ENCODE measurements around the gene UVRAG. TPM values are rescaled to one million over a fixed set of nuclear protein-coding genes. Genes with fewer than 3 reads are reported as not detected.

The UVRAG gene
- total RNA-seq, 1 experiment from 2014 or later = 6.9 TPM

DNA sequence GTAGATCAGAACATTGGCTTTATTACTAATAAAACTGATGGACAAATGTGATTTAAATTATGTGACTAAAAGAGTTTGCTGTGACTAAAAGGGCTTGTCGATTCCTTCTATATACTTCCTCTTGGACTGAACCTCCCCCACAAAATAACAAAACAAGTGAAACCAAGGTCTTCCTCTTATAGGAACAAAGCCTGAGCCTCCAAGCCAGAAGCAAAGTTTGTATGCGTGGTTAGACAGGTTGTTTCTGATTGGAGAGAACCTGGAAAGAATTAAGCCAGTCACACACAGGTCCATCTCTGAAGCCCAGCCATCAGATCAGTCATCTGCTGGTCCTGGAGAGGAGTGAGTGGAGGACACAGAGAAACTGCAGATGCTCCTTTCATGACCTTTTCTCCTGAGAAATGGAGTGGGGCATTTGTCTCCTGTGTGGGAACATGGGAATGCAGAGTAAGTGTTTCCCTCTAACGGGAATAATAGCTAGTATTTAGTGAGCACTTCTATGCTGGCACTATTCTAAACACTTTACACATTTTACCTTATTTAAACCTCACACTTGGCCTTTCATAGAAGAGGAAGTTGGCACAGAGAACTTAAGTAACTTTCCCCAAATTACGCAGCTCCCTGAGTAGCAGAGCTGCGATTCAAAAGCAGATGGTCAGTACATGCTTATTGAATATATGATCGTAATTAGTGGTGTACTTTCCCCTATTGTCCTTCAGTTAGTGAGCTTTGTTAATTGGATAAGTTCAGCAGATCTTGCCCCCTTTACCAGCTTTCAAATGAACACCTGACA, 77.1 kb downstream of the UVRAG start:
- DNase-seq (ENCODE audit: low read depth) = no peak
- in situ Hi-C loops (cut with HindIII; ENCODE audit: low pct_unique_long_range_greater_than_20kb, low sequenced_read_pairs) = no loop called here

DNA sequence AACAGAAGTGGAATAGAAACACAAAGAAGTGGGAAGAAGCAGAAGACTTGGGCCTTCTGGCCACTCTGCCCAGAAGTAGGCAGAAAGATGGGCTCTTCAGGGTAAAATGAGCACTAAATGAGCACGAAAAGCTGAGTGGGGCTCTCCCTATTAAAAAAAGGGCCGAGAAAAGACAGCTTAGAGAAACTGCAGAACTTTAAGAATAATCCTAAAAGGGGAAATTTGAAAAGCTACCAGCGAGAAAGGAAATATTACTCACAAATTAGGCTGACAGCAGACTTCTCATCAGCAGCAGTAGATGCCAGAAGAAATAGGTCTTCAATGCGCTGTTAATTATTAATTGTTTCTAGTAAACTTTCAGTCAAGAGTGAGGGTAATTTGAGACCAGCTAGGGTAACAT, 78.2 kb downstream of the UVRAG start:
- peak; percentile 1 for DNase-seq (ENCODE audit: low read depth)
- in situ Hi-C loops (cut with HindIII; ENCODE audit: low pct_unique_long_range_greater_than_20kb, low sequenced_read_pairs) = no loop called here

- in situ Hi-C loops (cut with HindIII; ENCODE audit: low pct_unique_long_range_greater_than_20kb, low sequenced_read_pairs) = no loop called here
Measured at GRCh38 chr11:75894036-75894585, 79.1 kb downstream of the UVRAG start.

DNA sequence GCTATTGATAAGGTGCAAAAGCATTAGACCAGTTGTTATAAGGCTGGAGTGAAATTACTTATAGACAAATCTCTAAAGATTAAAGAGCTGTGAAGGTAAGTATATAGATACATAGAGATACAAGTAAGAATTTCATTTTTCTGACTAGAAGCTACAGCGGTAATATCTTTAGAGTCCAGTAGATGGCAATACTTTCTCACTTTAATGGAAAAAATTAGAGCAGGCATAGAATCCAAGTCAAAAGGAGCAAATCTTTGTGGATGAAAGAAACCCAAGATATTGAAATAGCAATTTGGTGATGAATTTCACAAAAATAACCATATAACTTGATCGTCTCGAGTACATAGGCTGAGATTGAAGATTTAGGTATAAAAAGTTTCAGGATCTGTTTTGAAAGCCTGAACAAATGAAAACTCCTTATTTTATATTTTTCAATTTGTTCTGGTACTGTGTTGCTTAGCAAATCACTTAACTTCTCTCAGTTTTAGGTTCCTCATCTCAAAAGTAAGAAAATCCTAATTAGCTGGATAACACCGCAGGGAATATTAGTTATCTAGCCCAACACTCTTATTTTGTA, 81.9 kb downstream of the UVRAG start:
- in situ Hi-C loops (cut with HindIII; ENCODE audit: low pct_unique_long_range_greater_than_20kb, low sequenced_read_pairs) = no loop called here
- peak; percentile 25 for DNase-seq (ENCODE audit: low read depth)

More at GRCh38 chr11:75894036-75894585, 79.1 kb downstream of the UVRAG start:
- DNase-seq (ENCODE audit: low read depth) = no peak

DNA sequence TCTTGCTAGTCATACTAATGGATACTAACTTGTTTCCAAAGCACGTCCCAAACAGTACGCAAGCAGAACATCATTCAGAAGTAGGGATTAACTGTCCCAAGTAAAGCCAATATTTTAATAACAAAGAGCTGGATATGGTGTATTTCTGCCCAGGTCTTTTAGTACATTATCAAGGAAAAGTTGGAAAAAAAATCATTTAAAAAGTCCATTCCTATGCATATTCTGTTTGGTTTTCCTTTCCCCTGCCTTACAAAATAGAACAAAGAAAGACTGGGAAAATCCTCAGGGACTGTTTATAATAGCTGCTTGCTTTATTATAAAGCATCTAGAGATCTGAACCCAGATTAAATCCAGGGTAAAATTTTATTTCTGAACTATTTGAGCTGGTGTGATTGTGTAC, 83.9 kb downstream of the UVRAG start:
- in situ Hi-C loops (cut with HindIII; ENCODE audit: low pct_unique_long_range_greater_than_20kb, low sequenced_read_pairs) = no loop called here
- no peak for DNase-seq (ENCODE audit: low read depth)

- in situ Hi-C loops (cut with HindIII; ENCODE audit: low pct_unique_long_range_greater_than_20kb, low sequenced_read_pairs) = no loop called here
- DNase-seq (ENCODE audit: low read depth) = no peak
Measured at GRCh38 chr11:75899806-75900205, 84.8 kb downstream of the UVRAG start.

DNA sequence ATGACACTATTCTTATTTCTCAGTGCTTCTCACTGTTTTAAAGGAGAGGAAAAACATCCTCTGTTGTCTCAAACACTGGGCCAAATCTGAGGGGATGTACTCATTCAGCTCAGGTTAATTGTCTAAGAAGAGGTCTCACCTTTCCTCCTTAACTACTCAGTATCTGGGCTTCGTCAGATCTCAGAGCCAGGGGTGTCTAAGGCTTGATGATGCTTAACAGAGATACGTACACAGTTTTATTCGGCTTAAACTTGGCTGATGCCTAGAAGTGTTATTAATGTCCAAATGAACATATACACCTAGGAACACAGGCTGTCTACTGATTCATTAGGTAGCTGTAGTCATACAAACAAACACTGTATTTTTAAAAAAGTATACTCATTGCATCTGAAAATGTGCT, 85.8 kb downstream of the UVRAG start:
- in situ Hi-C loops (cut with HindIII; ENCODE audit: low pct_unique_long_range_greater_than_20kb, low sequenced_read_pairs) = no loop called here
- no peak for DNase-seq (ENCODE audit: low read depth)

DNA sequence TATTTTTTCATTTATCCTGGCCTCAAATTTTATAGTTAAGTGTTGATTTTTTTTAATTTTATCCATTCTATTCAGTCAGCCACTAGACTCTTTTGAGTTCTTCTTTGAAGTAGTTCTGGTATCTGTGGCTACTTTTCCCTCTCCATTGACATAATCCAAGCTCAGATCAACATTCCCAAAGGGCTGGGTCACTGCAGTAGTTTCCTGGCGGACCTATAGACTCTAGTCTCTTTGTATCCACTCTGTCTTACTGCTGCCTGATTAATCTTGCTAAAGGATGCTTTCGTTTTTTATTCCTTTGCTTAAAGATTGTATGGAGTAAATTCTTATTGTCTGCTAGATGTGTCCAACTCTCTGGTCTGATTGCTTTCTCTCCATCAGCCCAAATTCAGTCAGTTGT, 87.6 kb downstream of the UVRAG start:
- DNase-seq (ENCODE audit: low read depth) = no peak

DNA sequence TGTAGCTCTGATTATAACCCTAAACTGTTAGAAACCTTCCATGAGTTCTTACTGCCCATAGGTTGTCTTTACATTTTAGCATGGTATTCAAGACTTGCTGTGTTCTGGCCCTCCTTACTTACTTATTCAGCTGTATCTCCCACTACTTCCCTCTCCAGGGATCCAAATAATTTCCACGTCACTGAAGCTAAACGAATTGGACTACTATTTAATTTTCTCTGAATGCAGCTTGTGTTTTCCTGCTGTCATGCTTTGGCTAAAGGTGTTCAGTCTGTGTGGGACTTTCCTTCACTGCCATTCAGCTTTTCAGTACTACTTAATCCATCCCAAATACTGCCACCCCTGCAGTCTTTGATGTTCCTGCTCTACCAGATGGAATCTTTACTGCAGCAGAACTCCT, 88.3 kb downstream of the UVRAG start:
- no peak for DNase-seq (ENCODE audit: low read depth)
- in situ Hi-C loops (cut with HindIII; ENCODE audit: low pct_unique_long_range_greater_than_20kb, low sequenced_read_pairs) = no loop called here

More for the DNA sequence above, 87.6 kb downstream of the UVRAG start:
- in situ Hi-C loops (cut with HindIII; ENCODE audit: low pct_unique_long_range_greater_than_20kb, low sequenced_read_pairs) = no loop called here

DNA sequence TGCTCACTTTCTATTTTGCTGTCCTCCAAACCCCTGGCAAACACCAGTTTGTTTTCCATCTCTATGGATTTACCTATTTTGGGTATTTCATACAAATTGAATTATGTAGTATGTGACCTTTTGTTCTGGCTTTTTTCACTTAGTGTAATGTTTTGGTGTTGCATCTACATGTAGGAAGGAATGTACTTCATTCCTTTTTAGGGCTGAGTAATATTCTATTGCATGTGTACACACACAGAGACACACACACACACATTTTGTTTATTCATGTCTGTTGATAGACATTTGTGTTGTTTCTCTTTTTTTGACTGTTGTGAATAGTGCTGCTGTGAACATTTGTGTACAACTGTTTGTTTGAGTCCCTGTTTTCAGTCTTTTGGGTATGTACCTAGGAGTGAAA, 90.4 kb downstream of the UVRAG start:
- in situ Hi-C loops (cut with HindIII; ENCODE audit: low pct_unique_long_range_greater_than_20kb, low sequenced_read_pairs) = no loop called here

GRCh38 chr11:75907906-75908527, 93.0 kb downstream of the UVRAG start:
- in situ Hi-C loops (cut with HindIII; ENCODE audit: low pct_unique_long_range_greater_than_20kb, low sequenced_read_pairs) = no loop called here
- no peak for DNase-seq (ENCODE audit: low read depth)

More for the DNA sequence above, 90.4 kb downstream of the UVRAG start:
- DNase-seq (ENCODE audit: low read depth) = no peak

GRCh38 chr11:75910426-75911145, 95.6 kb downstream of the UVRAG start:
- in situ Hi-C loops (cut with HindIII; ENCODE audit: low pct_unique_long_range_greater_than_20kb, low sequenced_read_pairs) = no loop called here
- no peak for DNase-seq (ENCODE audit: low read depth)

DNA sequence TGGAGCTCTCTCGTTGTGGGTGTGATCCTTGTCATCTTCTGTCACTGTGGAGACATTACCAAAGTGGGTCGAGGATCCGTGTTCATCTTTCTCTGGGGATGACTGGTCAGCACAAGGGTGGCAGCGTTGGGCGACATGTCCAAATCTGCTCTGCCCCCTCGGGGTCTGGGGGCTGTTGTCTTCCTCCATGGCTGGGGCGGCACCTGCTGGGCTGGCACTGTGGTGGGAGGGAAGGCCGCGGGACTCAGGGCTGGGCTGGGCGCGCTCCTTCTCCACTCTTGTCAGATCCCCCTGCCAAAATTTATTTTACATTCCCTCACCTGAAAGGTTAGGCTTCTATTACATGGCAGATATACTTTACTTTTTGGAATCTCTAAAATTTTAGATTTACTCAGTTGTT, 96.4 kb downstream of the UVRAG start:
- DNase-seq (ENCODE audit: low read depth) = no peak
- in situ Hi-C loops (cut with HindIII; ENCODE audit: low pct_unique_long_range_greater_than_20kb, low sequenced_read_pairs) = no loop called here

DNA sequence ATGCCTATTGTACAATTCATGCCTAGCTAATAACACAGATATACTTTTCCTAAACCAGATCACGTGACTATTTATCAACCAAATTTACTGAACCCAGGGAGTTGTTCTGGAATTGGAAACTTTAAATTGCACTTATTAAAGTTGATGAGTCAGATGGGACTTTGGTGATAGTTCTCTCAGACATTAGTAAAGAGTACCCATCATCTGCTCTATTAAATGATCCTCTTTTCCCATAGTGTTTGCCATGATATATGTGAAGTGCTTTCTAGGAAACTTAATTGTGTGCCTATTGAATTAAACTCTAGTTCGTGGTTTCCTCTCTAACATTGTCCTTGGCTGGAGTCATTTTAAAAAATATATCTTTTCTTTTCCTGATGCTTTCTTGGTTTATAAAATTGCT, 99.0 kb downstream of the UVRAG start:
- no peak for DNase-seq (ENCODE audit: low read depth)
- in situ Hi-C loops (cut with HindIII; ENCODE audit: low pct_unique_long_range_greater_than_20kb, low sequenced_read_pairs) = no loop called here

GRCh38 chr11:75916882-75917281, 101.9 kb downstream of the UVRAG start:
- no peak for DNase-seq (ENCODE audit: low read depth)
- in situ Hi-C loops (cut with HindIII; ENCODE audit: low pct_unique_long_range_greater_than_20kb, low sequenced_read_pairs) = no loop called here

- in situ Hi-C loops (cut with HindIII; ENCODE audit: low pct_unique_long_range_greater_than_20kb, low sequenced_read_pairs) = no loop called here
Measured at GRCh38 chr11:75918331-75918730, 103.3 kb downstream of the UVRAG start.

GRCh38 chr11:75919525-75919924, 104.5 kb downstream of the UVRAG start:
- in situ Hi-C loops (cut with HindIII; ENCODE audit: low pct_unique_long_range_greater_than_20kb, low sequenced_read_pairs) = no loop called here

More at GRCh38 chr11:75918331-75918730, 103.3 kb downstream of the UVRAG start:
- no peak for DNase-seq (ENCODE audit: low read depth)

GRCh38 chr11:75920848-75921247, 105.8 kb downstream of the UVRAG start:
- in situ Hi-C loops (cut with HindIII; ENCODE audit: low pct_unique_long_range_greater_than_20kb, low sequenced_read_pairs) = no loop called here
- no peak for DNase-seq (ENCODE audit: low read depth)

More at GRCh38 chr11:75919525-75919924, 104.5 kb downstream of the UVRAG start:
- no peak for DNase-seq (ENCODE audit: low read depth)
